ENCODE results near the gene TRIM43B.
"Not testable (repeated sequence)": the region's sequence is repeated elsewhere in the genome, so short reads cannot be mapped to it uniquely, and the experiment has no call there.

Gene TRIM43B

DNA sequence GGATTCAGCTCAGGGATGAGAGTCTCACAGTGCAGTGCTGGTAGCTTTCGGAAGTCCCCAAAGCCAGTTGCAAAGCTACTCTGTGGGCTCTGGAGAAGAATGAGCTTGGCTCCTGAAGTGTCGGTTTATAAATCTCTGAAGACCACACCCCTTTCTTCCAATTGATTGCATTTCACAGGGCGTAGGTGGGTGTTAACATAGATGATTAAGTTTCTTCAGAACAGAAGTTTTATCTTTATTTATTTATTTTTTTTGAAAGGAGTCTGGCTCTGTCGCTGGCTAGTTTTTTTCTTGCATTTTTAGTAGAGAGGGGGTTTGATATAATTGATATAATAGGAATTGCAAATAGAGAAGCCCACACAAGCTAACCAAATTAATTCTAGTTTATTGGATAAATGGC is at the start of gene TRIM43B:
TRIM43B (minus strand) TSS at position 101 of the 400 bp plus-strand sequence. CDS start 2,040 bp downstream, outside the sequence.
- DNase-seq (ENCODE audit: low read depth); H3K4me3 ChIP-seq (ENCODE audit: low read depth, low read length): not testable (repeated sequence)

GRCh38 chr2:95531254-95531771 is 46.8 kb upstream of the TRIM43B start:
- no peak overlapping the region for H3K4me3 ChIP-seq (ENCODE audit: low read depth, low read length)
- DNase-seq (ENCODE audit: low read depth): no peak

- peak; percentile 52 for DNase-seq (ENCODE audit: low read depth)
- H3K4me3 ChIP-seq (ENCODE audit: low read depth, low read length): no peak overlapping the region
Measured at GRCh38 chr2:95530734-95531133, 46.2 kb upstream of the TRIM43B start.

- no peak for DNase-seq (ENCODE audit: low read depth)
Measured at GRCh38 chr2:95526360-95527341, 42.1 kb upstream of the TRIM43B start.

GRCh38 chr2:95525294-95526035 is 40.9 kb upstream of the TRIM43B start:
- H3K4me3 ChIP-seq (ENCODE audit: low read depth, low read length): peak overlapping the region; percentile 79
- DNase-seq (ENCODE audit: low read depth): no peak

More at GRCh38 chr2:95526360-95527341, 42.1 kb upstream of the TRIM43B start:
- H3K4me3 ChIP-seq (ENCODE audit: low read depth, low read length): peak overlapping the region; percentile 79

DNA sequence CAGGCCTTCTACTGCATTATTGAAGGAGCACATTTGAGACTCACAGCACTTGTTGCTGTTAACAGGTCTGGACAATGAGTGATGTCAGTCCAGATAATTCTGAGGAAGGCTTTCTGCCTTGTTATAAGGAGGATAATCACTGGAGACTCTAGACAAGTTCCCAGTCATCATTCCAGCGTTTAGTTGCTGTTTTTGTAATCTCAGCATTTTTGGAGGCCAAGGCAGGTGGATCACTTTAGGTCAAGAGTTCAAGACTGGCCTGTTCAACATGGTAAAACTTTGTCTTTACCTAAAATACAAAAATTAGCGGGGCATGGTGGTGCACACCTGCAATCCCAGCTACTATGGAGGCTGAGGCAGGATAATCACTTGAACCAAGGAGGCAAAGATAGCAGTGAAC is 39.6 kb upstream of the TRIM43B start:
- no peak for DNase-seq (ENCODE audit: low read depth)
- H3K4me3 ChIP-seq (ENCODE audit: low read depth, low read length): no peak overlapping the region

DNA sequence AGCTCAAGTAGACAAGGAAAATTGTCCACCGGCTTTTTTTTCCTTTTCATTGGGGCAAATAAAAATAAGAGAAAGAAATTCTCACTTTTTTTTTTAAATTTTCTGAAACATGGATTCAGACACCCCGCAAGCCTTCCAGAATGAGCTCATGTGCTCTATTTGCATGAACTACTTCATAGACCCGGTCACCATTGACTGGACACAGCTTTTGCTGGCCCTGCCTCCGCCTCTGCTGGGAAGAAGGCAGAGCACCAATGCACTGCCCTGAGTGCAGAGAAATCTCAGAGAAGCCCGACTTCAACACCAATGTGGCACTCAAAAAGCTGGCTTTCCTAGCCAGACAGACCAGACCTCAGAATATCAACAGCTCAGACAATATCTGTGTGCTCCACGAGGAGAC is 30.2 kb upstream of the TRIM43B start:
- no peak overlapping the region for H3K4me3 ChIP-seq (ENCODE audit: low read depth, low read length)
- no peak for DNase-seq (ENCODE audit: low read depth)

DNA sequence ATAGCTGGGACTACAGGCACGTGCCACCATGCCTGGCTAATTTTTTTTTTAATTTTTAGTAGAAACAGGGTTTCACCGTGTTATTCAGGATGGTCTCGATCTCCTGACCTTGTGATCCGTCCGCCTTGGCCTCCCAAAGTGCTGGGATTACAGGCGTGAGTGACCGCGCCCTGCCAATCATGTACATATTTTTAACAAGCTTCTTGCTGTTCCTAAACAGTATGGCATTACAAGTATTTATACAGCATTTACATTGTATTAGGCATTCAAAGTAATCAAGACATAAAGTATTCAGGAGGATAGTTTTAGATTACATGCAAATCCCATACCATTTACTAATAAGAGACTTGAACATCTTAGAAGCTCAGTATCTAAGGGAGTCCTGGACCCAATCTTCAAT is 29.7 kb upstream of the TRIM43B start:
- H3K4me3 ChIP-seq (ENCODE audit: low read depth, low read length); DNase-seq (ENCODE audit: low read depth): not testable (repeated sequence)

- no peak overlapping the region for H3K4me3 ChIP-seq (ENCODE audit: low read depth, low read length)
- no peak for DNase-seq (ENCODE audit: low read depth)
Measured at GRCh38 chr2:95509408-95509807, 24.9 kb upstream of the TRIM43B start.

GRCh38 chr2:95505222-95505621 is 20.7 kb upstream of the TRIM43B start:
- DNase-seq (ENCODE audit: low read depth): no peak
- H3K4me3 ChIP-seq (ENCODE audit: low read depth, low read length): no peak overlapping the region

DNA sequence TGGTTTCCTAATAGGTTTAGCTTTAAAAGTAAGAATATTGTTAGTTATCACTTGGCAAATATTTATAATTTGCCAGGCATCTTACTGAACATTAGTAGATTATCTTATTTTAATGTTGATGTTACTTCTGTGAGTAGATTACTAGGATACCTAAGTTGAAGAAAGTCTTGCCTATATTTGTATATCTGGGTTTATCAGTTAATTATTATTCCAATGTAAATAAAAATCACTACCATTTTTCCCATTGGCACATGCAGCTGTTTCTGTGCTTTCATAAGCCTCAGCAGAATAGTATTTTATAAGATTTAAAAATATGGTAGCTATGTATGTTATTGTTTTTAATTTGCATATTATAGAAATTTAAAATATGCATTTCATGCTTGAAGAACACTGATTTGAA is 16.3 kb upstream of the TRIM43B start:
- no peak overlapping the region for H3K4me3 ChIP-seq (ENCODE audit: low read depth, low read length)
- DNase-seq (ENCODE audit: low read depth): no peak

GRCh38 chr2:95492076-95492475 is 7.5 kb upstream of the TRIM43B start:
- H3K4me3 ChIP-seq (ENCODE audit: low read depth, low read length); DNase-seq (ENCODE audit: low read depth): not testable (repeated sequence)

DNA sequence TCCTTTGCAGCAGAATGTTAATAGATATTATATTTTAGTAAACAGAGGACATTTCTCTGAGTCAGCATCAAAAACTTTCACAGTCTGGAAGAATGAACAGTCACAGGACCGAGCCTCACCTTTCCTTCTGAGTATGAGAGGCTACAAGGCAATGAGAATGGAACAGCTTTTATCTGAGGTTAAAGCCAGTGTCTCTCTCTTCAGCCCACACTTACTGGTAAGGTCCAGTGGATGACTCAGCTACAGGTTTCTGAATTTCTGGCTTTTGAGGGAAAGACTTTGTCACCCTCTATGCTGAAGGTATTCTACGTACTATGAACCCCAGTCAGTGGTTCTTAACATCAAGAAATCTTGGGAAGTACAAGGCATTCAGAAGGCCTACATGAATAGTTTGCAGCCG is 9.5 kb downstream of the TRIM43B start:
- H3K4me3 ChIP-seq (ENCODE audit: low read depth, low read length); DNase-seq (ENCODE audit: low read depth): not testable (repeated sequence)

- not testable (repeated sequence) for DNase-seq (ENCODE audit: low read depth); H3K4me3 ChIP-seq (ENCODE audit: low read depth, low read length)
Measured at GRCh38 chr2:95467984-95468383, 16.6 kb downstream of the TRIM43B start.

DNA sequence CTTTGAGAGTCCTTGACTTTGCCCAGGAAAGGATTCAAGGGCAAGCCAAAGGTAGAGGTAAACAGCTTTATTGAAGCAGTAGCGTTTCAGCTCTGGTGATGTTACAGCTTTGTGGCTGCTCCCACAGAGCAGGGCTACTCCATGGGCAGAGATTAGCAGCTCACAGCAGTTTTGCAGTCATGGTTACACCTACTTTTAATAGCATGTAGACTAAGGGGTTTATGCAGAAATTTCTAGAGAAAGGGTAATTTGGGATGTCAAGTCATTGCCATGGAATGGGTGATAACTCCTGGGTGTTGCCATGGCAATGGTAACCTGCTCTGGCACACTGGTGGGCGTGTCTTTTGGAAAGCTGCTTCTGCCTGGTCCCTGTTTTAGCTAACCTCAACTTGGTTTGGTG is 18.0 kb downstream of the TRIM43B start:
- not testable (repeated sequence) for H3K4me3 ChIP-seq (ENCODE audit: low read depth, low read length); DNase-seq (ENCODE audit: low read depth)

- not testable (repeated sequence) for H3K4me3 ChIP-seq (ENCODE audit: low read depth, low read length); DNase-seq (ENCODE audit: low read depth)
Measured at GRCh38 chr2:95463292-95463691, 21.3 kb downstream of the TRIM43B start.

DNA sequence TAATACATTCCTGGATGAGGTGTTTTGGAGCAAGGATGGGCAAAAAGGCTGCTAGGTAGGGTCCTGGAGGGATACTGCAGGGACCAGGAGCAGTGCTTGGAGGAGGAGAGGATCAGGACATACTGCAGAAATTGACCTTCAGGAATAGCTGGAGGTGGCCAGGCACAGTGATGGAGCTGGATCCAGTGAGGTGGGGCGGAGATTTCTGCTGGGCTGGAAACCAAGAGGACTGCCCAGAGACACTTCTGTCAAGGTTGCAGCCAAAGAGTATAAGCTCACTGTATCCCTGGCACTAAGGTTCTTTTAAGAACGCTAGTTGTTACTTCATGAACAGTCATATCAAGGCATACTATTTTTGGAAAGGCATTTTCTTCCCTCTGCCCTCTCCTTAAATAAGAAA is 39.2 kb downstream of the TRIM43B start:
- H3K4me3 ChIP-seq (ENCODE audit: low read depth, low read length); DNase-seq (ENCODE audit: low read depth): not testable (repeated sequence)

GRCh38 chr2:95442474-95443099 is 42.0 kb downstream of the TRIM43B start:
- not testable (repeated sequence) for H3K4me3 ChIP-seq (ENCODE audit: low read depth, low read length); DNase-seq (ENCODE audit: low read depth)

DNA sequence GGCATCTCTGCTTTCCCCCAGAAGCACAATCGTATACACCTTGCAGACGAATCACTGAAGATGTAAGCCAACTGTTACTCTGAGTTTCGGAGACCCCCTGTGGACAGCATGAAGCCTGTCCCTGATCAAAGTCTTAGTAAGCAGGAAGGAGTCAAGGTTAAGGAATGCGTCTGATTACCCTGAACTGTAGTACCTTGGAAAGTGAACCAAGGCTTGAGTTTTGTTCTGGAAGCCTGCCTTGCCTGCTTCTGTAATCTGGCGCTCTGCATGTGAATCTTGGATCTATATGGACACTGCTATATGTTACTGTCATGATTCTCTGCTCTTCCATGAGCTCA is 48.7 kb downstream of the TRIM43B start:
- H3K4me3 ChIP-seq (ENCODE audit: low read depth, low read length); DNase-seq (ENCODE audit: low read depth): not testable (repeated sequence)

Measured in skeletal muscle cell (primary cell).